Measurements from ENCODE around the gene OR2G6. TPM values are rescaled to one million over a fixed set of nuclear protein-coding genes. Genes with fewer than 3 reads are reported as not detected.
"Not testable (repeated sequence)": the region's sequence is repeated elsewhere in the genome, so short reads cannot be mapped to it uniquely, and the experiment has no call there.

The OR2G6 gene
- total RNA-seq, 2 donors from 2014 or later: not detected

DNA sequence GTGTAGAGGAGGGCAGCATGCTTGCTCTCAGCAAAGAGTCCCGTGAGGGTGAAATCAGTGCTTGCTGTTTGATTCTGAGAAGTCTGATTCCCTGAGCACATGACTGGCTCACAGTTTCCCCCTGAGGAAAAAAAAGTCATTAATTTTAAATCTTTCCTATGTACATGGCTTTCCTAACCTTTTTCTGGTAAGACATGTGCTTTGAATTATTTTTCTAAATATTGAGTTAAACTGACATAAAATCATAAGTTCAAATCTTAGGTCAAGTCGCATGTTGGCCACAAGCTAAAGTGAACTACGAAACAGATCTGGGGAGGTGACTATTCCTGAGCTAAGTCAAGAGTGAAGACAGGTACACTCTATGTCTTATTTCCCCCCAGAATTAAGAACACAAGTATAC lies 66.8 kb downstream of the OR2G6 start, which contains the start of gene OR2T34:
Gene OR2T34 (minus strand): TSS at position 101 of the 400 bp plus-strand sequence. CDS start 0 bp downstream, at position 101.
- H3K27me3 ChIP-seq; H3K36me3 ChIP-seq (replicated peaks in 1 of 2; ENCODE audit: insufficient read depth in 1 of 2, low read depth in 2 of 2); intact Hi-C loops (cut with DNase I); H3K4me3 ChIP-seq; H3K27ac ChIP-seq; H3K4me1 ChIP-seq; ATAC-seq; DNase-seq; H3K9me3 ChIP-seq: not testable (repeated sequence)
- WGBS, 2 donors: 73 to 81% methylated on average over 3 of the region's 3 CpGs

DNA sequence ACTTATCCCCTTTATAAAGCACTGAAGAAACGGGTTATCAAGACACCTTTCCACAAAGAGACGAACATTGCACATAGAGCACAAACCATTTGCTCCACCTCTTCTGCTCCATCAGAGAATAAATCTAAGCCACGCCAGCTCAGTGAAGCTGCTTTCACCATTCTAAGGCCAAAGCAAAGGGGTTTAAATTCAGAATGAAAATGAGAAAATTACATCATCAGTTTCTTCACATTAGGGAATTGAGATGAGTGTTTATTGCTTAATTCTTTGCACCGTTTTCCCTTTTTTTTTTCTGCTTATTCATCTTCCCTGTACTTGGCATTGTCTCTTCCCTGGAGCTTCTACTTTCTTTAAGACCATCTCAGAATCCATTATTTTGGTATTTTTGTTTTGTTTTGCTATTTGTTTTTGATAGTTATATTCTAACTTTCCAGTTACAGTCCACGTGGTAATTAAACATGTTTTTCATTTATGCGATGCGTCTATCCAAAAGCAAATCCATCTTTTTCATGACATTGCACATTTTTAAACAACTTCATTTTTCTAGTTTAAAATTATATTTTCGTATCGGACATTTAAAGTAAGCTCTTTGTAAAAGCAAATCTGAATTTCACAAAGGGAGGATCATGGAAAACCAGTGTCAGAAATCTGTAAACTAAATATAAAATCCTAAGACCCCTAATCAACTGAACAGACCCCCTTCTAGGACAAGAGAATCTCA lies 68.5 kb downstream of the OR2G6 start:
- H3K4me3 ChIP-seq: no peak overlapping the region
- DNase-seq (no peak), ATAC-seq (no peak)
- 50 to 63% methylated on average over 9 of the region's 9 CpGs for WGBS, 2 donors
- no peaks in the 10 kb centered on the region for H3K27me3 ChIP-seq
- no peaks in the 10 kb centered on the region for H3K9me3 ChIP-seq
- no peak for TF ChIP-seq POLR2A (IDR thresholded peaks at IDR 0.05)
- TF ChIP-seq, protein P1, sequence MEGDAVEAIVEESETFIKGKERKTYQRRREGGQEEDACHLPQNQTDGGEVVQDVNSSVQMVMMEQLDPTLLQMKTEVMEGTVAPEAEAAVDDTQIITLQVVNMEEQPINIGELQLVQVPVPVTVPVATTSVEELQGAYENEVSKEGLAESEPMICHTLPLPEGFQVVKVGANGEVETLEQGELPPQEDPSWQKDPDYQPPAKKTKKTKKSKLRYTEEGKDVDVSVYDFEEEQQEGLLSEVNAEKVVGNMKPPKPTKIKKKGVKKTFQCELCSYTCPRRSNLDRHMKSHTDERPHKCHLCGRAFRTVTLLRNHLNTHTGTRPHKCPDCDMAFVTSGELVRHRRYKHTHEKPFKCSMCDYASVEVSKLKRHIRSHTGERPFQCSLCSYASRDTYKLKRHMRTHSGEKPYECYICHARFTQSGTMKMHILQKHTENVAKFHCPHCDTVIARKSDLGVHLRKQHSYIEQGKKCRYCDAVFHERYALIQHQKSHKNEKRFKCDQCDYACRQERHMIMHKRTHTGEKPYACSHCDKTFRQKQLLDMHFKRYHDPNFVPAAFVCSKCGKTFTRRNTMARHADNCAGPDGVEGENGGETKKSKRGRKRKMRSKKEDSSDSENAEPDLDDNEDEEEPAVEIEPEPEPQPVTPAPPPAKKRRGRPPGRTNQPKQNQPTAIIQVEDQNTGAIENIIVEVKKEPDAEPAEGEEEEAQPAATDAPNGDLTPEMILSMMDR (IDR thresholded peaks at IDR 0.05): no peak
- intact Hi-C loops (cut with DNase I): no loop called here
- H3K4me1 ChIP-seq: no peaks in the 10 kb centered on the region
- no peaks in the 10 kb centered on the region for H3K36me3 ChIP-seq (replicated peaks in 1 of 2; ENCODE audit: insufficient read depth in 1 of 2, low read depth in 2 of 2)
- H3K27ac ChIP-seq: no peak overlapping the region

Other genes starting within 250 kb of the OR2G6 start
- not detected for gene OR2T33, start 230.1 kb upstream of the OR2G6 start, total RNA-seq
- gene OR2T12, start 204.6 kb upstream of the OR2G6 start, total RNA-seq: not detected
- gene OR2M7, start 183.5 kb upstream of the OR2G6 start, total RNA-seq: not detected
- not detected for gene OR14C36, start 159.3 kb upstream of the OR2G6 start, total RNA-seq
- gene OR2T4, start 146.4 kb upstream of the OR2G6 start, total RNA-seq: not detected
- not detected for gene OR2T6, start 132.3 kb upstream of the OR2G6 start, total RNA-seq
- not detected for gene OR2T1, start 105.0 kb upstream of the OR2G6 start, total RNA-seq
- not detected for gene OR2T2, start 62.4 kb upstream of the OR2G6 start, total RNA-seq
- not detected for gene OR2T3, start 34.7 kb upstream of the OR2G6 start, total RNA-seq
- not detected for gene OR2T5, start 19.5 kb upstream of the OR2G6 start, total RNA-seq
- not detected for gene OR2T29, start 54.7 kb downstream of the OR2G6 start, total RNA-seq
- gene OR2T34, start 66.7 kb downstream of the OR2G6 start, total RNA-seq: not detected
- not detected for gene OR2T10, start 89.6 kb downstream of the OR2G6 start, total RNA-seq
- under 1 TPM in 1 of 2 donors, not detected in 1; 0.26 TPM for gene OR2T11, start 127.0 kb downstream of the OR2G6 start, total RNA-seq
- not detected for gene OR2T35, start 137.2 kb downstream of the OR2G6 start, total RNA-seq
- gene OR2T27, start 147.5 kb downstream of the OR2G6 start, total RNA-seq: not detected
- gene OR14I1, start 194.7 kb downstream of the OR2G6 start, total RNA-seq: not detected
- gene LYPD8, start 247.7 kb downstream of the OR2G6 start, total RNA-seq: not detected

Measured in body of pancreas (tissue), 4 donors.